GM19324 (cell line): Measurements from ENCODE around the gene GFER.

Experiments used
- ATAC-seq: cut with Tn5 transposase; IDR thresholded peaks from one replicate; pipeline ENCODE4 v1.9.1; 2021; ENCODE audit warnings: mild to moderate bottlenecking, moderate library complexity; ENCODE audit not compliant: unreplicated experiment, low FRiP score

GFER gene

GRCh38 chr16:1989209-1990100 is 5.5 kb downstream of the GFER start, which contains the start of gene SYNGR3:
SYNGR3 (plus strand) TSS chr16:1989970; CDS start chr16:1990103, 133 bp downstream.
- no peak for ATAC-seq

GRCh38 chr16:1990101-1990350 is 6.0 kb downstream of the GFER start:
- ATAC-seq = no peak

GRCh38 chr16:1990351-1991134 is 6.5 kb downstream of the GFER start:
- peak; percentile 3 for ATAC-seq

- ATAC-seq = peak; percentile 38
Observed at GRCh38 chr16:1991135-1991551, 7.2 kb downstream of the GFER start.

GRCh38 chr16:1991588-1991947 is 7.6 kb downstream of the GFER start:
- ATAC-seq = no peak

GRCh38 chr16:1991948-1992703 is 8.1 kb downstream of the GFER start:
- ATAC-seq = peak; percentile 41

GRCh38 chr16:1992704-1993317 is 8.8 kb downstream of the GFER start:
- ATAC-seq = no peak

GRCh38 chr16:1993731-1994131 is 9.7 kb downstream of the GFER start:
- ATAC-seq = no peak

GRCh38 chr16:1997494-1998359 is 13.7 kb downstream of the GFER start:
- ATAC-seq = no peak

GRCh38 chr16:1998360-1998835 is 14.4 kb downstream of the GFER start:
- ATAC-seq = no peak

GRCh38 chr16:1998852-1999801 is 15.1 kb downstream of the GFER start:
- ATAC-seq = no peak

- ATAC-seq = no peak
Observed at GRCh38 chr16:1999866-2000514, 16.0 kb downstream of the GFER start.

GRCh38 chr16:2001035-2001434 is 17.0 kb downstream of the GFER start:
- no peak for ATAC-seq

GRCh38 chr16:2001456-2002355 is 17.7 kb downstream of the GFER start:
- ATAC-seq = no peak

- ATAC-seq = no peak
Observed at GRCh38 chr16:2002406-2003230, 18.6 kb downstream of the GFER start.

- no peak for ATAC-seq
Observed at GRCh38 chr16:2003231-2003826, 19.3 kb downstream of the GFER start.
